ENCODE results near the gene ORC5.

ORC5 gene

DNA sequence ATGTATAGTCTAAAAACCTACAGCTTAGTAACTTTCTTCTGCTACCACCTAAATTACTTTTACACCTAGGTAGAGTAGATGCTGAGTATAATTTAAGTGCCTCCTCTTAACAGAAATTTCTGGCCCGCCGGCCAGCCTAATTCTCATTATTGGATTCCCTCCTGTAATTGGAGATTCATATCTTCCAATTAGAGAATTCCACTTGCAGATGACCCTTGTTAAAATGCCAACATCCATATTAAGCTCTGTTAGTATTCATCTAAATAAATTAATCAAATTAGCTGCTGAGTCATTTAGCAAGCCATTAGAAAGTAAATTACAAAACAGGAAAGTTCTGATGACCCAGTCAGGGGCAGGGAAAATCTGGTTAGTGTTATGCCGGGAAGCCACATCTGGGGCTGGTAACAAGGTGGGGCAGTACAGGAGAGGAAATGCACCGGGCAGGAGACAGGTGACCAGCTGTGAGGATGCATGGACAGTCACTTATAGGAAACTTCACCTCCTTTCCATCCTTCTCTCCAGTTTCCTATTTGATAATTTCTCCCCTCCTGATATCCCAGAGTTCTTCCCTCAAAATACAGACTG is 82.8 kb downstream of the ORC5 start:
- DNase-seq = no peak

DNA sequence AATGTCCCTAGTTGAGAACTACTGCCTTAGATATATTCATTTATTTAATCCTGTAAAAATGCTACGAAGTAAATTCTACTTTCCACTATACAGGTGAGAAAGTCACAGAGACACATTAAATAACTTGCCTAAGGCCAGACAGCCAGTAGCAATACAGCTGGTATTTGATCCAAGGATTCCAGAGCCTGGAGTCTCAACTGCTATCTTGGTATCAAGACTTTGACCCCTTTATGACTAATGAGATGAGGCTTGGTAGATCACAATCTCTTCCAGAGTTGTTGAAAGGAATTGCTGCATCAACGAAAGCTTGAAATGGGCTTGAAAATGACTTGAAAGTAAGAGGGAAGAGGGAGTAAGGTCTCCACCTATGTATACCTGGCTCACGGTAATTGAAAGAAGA is 83.3 kb downstream of the ORC5 start:
- no peak for DNase-seq

DNA sequence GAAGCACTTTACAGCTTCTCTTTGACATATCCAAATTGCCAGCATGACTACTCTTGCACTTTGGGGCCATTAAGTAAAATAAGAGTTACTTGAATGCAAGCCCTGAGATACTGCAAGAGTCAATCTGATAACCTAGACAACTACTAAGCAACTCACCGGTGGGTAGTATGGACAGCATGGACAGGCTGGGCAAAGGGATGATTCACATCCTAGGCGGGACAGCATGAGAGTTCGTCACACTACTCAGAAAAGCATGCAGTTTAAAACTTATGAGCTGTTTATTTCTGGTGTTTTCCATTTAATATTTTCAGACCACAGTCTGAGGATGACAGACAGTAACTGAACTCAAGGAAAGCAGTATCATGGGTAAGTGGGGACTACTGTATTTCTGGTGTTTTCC is 84.0 kb downstream of the ORC5 start:
- no peak for DNase-seq

DNA sequence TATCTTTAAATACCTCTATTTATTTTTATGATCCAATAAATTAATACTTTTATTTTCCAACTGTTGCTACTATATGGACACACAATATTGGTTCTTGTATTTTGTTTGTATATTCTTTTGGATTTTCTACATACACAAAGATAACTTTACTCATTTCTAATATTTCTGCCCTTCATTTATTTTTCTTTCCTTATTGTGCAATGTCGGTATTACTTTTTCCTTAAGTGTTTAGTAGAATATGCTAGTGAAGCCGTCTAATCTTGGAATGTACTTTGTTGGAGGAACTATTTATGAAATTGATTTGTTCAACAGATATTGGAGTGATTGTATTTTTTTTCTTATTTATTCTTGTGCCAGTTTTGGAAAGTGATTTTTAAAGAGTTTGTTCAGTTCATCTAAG is 94.0 kb downstream of the ORC5 start:
- DNase-seq = no peak

DNA sequence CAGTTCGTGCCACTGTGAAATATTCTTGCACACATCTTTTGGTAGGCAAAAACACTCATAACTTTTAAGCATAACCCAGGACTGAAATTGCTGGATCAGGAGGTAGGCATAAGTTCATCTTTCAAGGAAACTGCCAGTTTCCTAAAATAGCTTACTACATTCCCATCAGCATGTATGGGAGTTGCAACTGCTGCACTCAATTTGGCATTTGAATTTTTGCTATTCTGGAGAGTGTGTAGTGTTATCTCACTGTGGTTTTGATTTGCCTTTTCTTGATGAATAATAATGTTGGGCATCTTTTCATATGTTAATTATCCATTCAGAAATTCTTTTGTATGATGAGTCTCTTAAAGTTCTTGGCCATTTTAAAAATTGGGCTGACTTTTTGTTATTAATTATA is 95.2 kb downstream of the ORC5 start:
- no peak for DNase-seq

DNA sequence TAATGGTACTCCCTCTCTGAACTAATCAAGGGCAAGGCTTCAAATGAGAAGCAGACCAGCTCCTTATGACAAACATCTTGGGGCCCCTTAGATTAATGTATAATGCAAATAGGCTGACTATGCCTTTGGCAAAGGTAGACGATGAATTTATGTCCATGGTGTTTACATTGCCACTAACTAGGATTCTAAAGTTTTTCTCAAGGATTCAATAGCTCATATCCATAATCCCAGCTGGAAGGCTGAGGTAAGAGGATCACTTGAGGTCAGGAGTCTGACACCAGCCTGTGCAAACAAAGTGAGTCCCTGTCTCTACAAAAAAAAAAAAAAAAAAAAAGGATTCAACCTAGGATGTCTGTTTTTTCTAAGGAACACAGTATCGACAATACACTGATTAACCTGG is 96.5 kb downstream of the ORC5 start:
- no peak for DNase-seq

DNA sequence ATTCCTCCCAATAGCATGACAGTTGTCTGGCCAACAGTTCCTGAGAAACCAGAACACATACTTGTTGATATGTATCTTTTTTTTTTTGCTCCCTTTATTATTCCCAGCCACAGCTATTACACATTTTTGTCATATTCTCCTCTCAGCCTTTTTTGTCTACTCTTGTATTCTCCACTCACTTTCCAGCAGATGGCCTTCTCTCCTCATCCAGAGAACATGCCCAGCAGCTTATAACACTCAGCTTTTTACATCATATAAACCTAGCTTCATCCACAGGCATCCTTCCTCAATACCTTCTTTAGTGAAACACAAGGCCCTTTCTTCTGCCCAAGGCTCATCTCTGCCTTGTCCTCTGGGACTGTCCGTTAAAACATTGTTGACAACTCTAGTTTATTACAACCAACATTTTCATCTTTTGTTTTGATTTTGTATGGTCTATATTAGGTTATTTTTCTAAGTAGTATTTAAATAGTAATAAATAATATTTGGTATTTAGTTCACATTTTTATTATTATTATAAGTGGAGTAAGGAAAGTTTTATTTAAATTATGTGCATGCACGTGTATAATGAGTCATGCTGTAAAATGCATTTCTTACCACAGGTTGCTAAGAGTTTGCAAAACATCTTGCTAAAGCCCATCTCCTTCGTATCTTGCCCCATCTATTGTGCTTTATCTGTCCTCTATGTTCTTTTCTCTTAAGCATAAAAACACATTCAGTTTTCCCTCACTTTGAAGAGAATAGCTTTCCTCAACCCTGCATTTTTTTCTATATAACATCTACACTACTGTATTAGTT is 101.5 kb downstream of the ORC5 start:
- no peak for DNase-seq

DNA sequence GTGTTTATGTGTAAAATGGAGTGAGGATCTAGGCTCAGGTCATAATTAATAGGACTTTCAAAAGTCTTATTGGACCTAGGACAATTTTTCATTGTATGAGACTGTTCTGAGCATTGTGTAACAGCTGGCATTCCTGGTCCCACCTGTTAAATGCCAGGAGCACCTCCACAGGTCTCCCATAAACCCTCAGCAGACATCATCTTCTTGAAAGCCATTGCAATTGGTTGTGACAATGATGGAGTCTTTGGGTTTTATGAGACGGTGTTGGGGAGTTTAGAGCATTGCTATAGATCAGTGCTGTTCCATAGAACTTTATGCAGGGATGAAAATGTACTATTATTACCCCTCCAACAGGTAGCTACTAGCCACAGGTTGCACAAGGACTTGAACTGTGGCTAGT is 108.9 kb downstream of the ORC5 start:
- no peak for DNase-seq

DNA sequence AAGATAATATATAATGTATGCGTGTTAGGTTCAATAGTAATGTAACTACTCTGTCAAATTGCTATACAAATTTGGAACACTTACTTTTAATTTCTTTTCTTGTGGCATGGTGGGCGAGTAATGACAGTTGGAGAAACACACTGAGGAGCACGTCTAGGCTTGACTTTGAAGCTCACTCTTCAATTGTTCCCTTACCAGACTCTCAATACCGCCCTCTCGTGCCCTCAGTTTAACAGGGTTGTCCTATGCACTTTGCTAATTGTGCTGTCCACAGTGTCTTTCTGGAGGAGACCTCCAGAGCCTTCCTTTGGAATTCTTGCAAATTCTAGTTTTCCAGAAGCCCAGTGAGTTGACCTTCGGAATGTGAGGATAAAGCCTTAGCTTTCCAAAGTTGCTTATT is 111.1 kb downstream of the ORC5 start:
- no peak for DNase-seq

DNA sequence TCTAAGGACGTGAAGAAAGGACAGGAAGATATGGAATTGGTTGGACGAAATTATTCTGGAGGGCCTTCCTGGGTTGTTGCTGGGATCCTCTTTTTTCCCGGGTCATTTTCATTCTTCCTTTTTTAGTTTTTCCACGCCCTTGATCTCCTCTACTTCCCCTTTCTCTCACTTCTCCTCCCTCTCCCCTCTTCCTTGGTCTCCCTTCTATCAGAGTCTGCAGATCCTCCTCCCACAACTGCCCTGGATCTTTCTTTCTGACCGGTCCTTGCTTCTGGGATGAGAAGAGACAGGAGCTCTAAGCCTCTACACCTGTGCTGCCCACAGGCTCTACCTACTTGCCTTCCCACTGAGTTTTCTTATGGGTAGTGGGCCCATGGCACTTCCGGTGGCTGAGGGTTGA is 114.7 kb downstream of the ORC5 start:
- DNase-seq = no peak

DNA sequence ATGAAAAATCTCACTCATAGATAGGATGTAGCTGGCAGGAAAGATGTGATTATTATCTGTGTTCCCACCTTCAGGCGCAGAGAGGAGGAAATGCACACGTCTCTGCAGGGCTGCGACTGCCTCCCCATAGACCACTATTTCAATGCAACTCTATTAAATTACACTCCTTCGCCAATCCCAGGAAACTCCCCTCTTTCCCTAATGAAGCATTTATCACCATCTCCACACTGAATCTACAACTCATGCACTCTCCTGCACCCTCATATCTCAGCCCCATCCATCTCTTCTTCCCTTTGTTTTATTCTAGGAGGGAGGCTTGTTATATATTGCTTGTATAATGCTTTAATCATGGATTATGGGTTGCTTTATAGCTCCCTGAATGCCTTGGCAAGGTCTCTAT is 116.6 kb downstream of the ORC5 start:
- DNase-seq = no peak

DNA sequence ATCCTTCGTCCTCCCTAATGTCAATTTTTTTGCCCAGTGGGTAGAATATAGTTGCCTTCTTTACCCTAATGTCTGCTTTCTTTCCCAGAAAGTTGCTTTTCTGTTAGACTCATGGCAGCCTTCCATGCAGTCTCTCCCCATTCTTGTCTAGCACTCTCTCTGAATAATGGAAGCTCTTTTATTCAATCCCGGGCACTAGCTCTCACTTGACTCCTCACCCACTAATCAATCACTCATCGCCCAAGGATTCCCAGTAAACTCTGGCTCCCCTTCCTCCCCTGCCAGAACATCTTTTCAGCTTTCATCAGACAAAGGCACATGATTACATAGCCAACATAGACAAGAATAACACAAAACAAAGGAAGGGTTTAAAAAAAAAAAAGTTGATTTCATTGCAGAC is 118.2 kb downstream of the ORC5 start:
- DNase-seq = no peak

DNA sequence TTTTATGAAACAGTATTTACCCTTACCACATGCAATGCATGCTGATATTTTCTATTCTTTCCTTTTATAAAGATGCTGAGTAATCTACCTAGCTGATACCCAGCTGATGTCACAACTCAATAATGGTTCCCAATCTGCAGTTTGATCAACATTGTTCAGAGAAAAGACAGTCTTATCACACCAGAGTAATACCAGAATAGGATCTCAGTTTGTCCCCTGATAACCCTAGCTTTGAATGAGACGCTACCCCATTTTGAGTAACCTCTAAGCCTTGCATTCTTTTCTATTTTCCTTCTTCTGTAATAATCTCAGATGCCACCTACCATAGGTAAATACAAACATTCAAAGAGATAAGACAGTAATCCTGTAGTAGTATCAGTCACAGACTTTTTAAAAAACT is 118.8 kb downstream of the ORC5 start:
- no peak for DNase-seq

Measured in fibroblast of skin of right quadriceps (primary cell).